ENCODE measurements around the gene TNNT3. TPM values are rescaled to one million over a fixed set of nuclear protein-coding genes. Genes with fewer than 3 reads are reported as not detected.

Gene TNNT3
- total RNA-seq, 1 donor from 2014 or later, result 3.5 TPM

DNA sequence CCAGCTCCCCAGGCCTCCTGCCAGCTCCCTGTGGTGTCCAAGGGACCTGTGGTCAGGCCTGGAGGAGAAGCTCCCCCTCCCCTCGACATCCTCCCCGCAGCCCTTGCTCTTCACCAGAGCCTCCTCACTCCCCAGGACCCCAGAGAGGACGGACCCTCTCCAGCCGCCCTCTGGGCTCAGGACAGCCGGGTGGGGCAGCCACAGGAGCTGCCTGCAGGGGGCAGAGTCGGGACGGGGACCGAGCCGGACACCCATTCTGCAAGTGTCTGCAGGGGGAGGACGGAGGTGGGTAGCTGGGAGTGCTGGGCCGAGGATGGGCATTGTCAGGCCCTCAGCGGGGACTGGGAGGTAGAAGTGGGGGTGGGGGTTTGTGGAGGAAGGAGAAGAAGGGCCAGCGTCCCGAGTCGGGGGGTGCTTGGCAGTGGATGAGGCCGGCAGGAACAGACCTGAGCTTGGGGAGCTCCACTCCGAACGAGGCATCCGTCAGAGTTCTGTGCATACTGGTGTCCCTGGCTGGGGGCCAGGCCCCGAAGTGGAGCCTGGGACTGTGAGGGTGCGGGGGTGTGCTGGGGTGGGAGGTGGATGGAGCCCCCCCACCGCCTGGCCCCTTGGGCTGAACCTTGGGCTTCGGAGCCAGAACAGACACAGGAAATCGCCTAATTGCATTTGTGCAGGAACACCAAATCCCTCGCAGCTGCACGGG lies 43.0 kb upstream of the TNNT3 start:
- Mint-ChIP-seq H3K4me1 (peaks cover 64% of the 10 kb centered on the region), H3K4me3 (no peak overlapping the region), H3K36me3 (ENCODE audit: low read depth) (peaks cover 13% of the 10 kb centered on the region), H3K27ac (no peak overlapping the region), H3K9me3 (no peaks in the 10 kb centered on the region), H3K27me3 (no peaks in the 10 kb centered on the region)
- CTCF ChIA-PET, result interaction anchor here (0.7 to 1.8 kb wide), 8 partner anchors 14 to 267 kb away, joined by 3 to 7 read pairs (median 3); partner anchors contain the start of genes LSP1 and TNNI2
- POLR2A ChIA-PET, result interaction anchor here (0.9 to 1.7 kb wide), 4 partner anchors 22 to 31 kb away, joined by 3 to 8 read pairs (median 4); partner anchors contain the start of gene LSP1
- intact Hi-C loops (cut with micrococcal nuclease), result no loop called here
- DNase-seq (peak; percentile 32), ATAC-seq (ENCODE audit: low read depth) (no peak)
- TF ChIP-seq, protein P1, sequence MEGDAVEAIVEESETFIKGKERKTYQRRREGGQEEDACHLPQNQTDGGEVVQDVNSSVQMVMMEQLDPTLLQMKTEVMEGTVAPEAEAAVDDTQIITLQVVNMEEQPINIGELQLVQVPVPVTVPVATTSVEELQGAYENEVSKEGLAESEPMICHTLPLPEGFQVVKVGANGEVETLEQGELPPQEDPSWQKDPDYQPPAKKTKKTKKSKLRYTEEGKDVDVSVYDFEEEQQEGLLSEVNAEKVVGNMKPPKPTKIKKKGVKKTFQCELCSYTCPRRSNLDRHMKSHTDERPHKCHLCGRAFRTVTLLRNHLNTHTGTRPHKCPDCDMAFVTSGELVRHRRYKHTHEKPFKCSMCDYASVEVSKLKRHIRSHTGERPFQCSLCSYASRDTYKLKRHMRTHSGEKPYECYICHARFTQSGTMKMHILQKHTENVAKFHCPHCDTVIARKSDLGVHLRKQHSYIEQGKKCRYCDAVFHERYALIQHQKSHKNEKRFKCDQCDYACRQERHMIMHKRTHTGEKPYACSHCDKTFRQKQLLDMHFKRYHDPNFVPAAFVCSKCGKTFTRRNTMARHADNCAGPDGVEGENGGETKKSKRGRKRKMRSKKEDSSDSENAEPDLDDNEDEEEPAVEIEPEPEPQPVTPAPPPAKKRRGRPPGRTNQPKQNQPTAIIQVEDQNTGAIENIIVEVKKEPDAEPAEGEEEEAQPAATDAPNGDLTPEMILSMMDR (IDR thresholded peaks at IDR 0.05), result no peak

DNA sequence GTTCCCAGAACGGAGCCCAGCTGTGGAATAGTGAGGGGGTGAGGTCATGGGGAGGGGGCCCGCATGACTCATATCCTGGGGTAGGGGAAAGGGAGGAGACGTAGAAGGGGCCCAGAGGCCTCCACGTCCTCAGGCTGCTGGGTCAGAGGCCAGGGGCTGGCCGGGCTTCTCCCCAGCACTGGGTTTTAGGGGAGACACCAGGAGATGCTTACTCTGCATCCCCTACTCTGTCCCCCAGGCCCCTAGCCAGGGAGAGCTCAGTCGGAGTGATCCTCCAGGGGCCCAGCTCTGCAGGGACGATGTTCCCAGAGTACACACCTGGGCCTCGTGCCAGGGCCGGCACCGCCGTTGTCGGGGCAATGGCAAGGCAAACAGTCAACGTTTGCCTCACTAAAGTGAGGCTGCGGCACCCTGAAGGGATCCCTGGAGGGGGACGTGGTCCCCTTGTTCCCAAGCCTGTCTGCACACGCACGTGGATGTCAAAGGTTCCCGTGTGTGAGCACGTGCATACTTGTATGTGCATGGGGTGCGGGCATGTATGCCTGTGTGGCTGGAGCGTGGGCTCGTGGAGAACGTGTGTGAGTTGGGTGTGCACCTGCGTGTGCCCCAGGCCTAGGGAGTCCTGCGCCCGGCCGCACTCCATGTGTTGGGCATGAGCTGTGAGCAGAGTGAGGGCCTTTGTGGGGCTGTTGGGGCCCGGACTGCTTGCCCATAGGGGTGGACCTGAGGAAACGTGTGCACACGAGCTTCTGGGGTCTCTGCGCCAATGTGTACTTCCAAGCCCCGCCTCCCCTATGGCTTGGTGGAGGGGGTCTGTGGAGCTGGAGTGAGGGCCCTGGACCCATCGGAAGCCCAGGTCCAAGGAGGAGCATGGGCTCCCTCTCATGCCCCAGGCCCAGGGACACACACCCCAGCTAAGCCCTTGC lies 42.0 kb upstream of the TNNT3 start:
- CTCF ChIA-PET, result interaction anchor here (1.5 to 1.8 kb wide), 4 partner anchors 15 to 25 kb away, joined by 3 to 7 read pairs (median 4); partner anchors contain the start of gene LSP1
- H3K27me3 Mint-ChIP-seq, result no peaks in the 10 kb centered on the region
- H3K27ac Mint-ChIP-seq, result no peak overlapping the region
- DNase-seq, result peak; percentile 14
- no peaks in the 10 kb centered on the region for H3K9me3 Mint-ChIP-seq
- intact Hi-C loops (cut with micrococcal nuclease), result no loop called here
- peaks cover 12% of the 10 kb centered on the region for H3K36me3 Mint-ChIP-seq (ENCODE audit: low read depth)
- POLR2A ChIA-PET, result interaction anchor here (1.0 to 1.7 kb wide), 3 partner anchors 25 to 27 kb away, joined by 3 to 8 read pairs (median 3); partner anchors contain the start of gene LSP1
- H3K4me1 Mint-ChIP-seq, result peaks cover 62% of the 10 kb centered on the region
- H3K4me3 Mint-ChIP-seq, result no peak overlapping the region
- ATAC-seq (ENCODE audit: low read depth), result no peak
- TF ChIP-seq, protein P1 (IDR thresholded peaks at IDR 0.05), result no peak

DNA sequence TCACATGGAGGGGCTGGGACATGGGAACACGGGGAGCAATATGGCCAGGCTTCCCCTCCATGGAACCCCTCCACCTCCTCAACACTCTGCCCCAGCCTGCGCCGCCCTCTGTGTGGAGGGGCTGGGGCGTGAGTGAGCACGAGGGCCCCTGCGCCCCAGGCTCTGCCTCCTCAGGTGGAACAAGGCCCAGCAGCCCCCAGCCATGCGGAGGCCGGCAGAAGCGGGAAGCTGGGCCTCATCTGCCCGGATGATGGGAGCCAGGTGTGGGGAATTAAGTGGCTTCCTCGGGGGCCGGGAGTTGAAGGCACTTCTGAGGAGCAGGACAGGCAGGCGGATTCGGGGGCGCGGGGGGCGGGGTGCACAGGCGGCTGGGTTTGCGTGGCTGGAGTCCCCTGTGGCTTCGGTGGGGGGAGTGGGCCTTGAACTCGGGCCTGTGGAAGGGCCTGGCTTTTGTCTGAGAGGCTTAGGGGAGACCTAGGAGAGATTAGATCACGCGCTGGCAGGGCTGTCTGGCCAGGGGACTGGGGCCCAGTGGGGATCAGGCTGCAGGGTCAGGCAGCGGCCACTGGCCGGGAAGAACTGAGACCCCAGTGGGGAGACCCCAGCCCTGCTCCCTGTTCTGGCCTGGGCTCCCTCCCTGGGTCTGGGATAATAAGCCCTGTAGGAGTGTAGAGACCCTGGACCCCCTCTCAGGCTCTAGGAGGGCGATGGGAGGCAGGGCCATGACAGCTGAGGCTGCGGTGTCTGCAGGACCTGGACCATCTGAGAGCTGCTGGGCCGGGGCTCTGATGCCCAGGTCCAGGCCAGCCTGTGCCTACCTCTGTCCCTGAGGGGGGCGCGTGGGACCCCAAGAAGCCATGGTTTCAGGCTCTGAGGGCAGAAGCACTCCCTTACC lies 41.1 kb upstream of the TNNT3 start:
- Mint-ChIP-seq H3K4me3 (no peak overlapping the region), H3K27ac (no peak overlapping the region), H3K9me3 (no peaks in the 10 kb centered on the region), H3K27me3 (no peaks in the 10 kb centered on the region), H3K4me1 (peaks cover 57% of the 10 kb centered on the region), H3K36me3 (ENCODE audit: low read depth) (peaks cover 12% of the 10 kb centered on the region)
- TF ChIP-seq, protein P1 (IDR thresholded peaks at IDR 0.05), result no peak
- ChIA-PET CTCF (no interaction called here), POLR2A (interaction anchor here (1.1 to 1.2 kb wide), 2 partner anchors 26 to 33 kb away, joined by 3 to 4 read pairs; partner anchors contain the start of gene LSP1)
- DNase-seq, result peak; percentile 15
- intact Hi-C loops (cut with micrococcal nuclease), result no loop called here
- ATAC-seq (ENCODE audit: low read depth), result no peak

DNA sequence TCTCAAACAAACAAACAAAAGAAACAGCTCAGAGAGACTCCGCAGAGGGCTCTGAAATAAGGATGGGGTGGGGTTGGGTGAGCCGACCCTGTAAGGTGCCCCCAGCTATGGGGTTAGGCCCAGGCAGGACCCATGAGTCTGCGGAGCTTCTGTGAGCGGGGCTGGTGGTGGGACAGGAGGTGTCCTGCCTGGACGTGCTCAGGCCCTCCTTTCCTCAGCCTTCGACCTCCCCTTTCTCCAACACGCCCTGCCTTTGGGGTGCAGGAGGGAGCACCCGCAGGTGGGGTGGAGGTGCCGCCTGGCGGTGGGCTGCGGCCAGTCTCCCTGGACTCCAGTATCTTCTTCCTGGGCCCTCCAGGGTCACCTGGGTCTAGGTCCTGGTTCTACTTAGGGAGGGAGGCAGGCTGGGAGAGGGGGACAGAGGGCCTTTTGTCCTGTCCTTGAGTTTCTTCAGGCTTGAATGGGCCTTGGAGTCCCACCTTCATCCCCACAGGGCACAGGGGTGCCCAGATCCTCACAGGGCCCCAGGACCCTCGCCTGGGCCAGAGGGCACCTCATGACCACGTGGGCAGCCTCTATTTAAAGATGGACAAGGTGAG lies 40.1 kb upstream of the TNNT3 start:
- intact Hi-C loops (cut with micrococcal nuclease), result no loop called here
- Mint-ChIP-seq H3K27ac (no peak overlapping the region), H3K4me1 (peaks cover 54% of the 10 kb centered on the region), H3K27me3 (no peaks in the 10 kb centered on the region), H3K9me3 (no peaks in the 10 kb centered on the region), H3K4me3 (no peak overlapping the region), H3K36me3 (ENCODE audit: low read depth) (peaks cover 12% of the 10 kb centered on the region)
- DNase-seq (peak; percentile 14), ATAC-seq (ENCODE audit: low read depth) (no peak)
- ChIA-PET POLR2A (interaction anchor here (1.2 to 5.4 kb wide), 3 partner anchors 27 to 38 kb away, joined by 4 to 55 read pairs (median 5); partner anchors contain the start of gene LSP1), CTCF (no interaction called here)
- TF ChIP-seq, protein P1 (IDR thresholded peaks at IDR 0.05), result no peak

Data from activated B cell treated with CpG ODN at 0.5 μM for 24 hours (primary cell).